Esophagus squamous epithelium (tissue), 4 donors: ENCODE measurements around the gene STIMATE.

Source experiments
- POLR2A ChIP-seq, 4 donors: fragments of 450-650 bp; IDR thresholded peaks; one replicate each; pipeline ENCODE4 v1.6.1; 2017; ENCODE audit warnings: antibody characterized with exemption in 4 of 4, mild to moderate bottlenecking in 4 of 4, moderate library complexity in 3 of 4
- TF ChIP-seq, protein P1 (sequence below), 6 experiments: fragments of 450-650 bp in 4 of 6; fragments of 200-600 bp in 2 of 6; sonication (generic) in 2 of 6; IDR thresholded peaks; one replicate each; pipeline ENCODE4 v1.5.1; 2016 to 2019; ENCODE audit warnings: antibody characterized with exemption in 6 of 6, mild to moderate bottlenecking in 4 of 6, moderate library complexity in 4 of 6

DNA sequence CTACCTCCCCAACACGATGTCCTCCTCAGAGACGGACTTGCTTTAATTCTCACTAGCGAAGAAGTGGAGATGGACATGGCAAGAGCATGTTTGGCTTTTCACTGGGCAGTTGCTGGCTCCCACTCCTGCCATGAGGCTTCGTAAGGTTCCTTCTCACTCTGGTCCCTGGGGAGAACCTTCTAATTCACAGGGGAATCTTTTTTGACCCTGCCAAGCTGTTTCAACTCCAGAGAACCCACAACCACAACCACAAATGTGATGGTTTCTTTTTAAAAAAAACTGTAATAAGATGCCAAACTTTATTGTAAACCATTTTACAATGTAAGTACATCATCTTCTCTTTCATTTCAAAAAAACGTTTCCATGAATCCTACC is 60.9 kb downstream of the STIMATE start:
- TF ChIP-seq, protein P1, sequence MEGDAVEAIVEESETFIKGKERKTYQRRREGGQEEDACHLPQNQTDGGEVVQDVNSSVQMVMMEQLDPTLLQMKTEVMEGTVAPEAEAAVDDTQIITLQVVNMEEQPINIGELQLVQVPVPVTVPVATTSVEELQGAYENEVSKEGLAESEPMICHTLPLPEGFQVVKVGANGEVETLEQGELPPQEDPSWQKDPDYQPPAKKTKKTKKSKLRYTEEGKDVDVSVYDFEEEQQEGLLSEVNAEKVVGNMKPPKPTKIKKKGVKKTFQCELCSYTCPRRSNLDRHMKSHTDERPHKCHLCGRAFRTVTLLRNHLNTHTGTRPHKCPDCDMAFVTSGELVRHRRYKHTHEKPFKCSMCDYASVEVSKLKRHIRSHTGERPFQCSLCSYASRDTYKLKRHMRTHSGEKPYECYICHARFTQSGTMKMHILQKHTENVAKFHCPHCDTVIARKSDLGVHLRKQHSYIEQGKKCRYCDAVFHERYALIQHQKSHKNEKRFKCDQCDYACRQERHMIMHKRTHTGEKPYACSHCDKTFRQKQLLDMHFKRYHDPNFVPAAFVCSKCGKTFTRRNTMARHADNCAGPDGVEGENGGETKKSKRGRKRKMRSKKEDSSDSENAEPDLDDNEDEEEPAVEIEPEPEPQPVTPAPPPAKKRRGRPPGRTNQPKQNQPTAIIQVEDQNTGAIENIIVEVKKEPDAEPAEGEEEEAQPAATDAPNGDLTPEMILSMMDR (IDR thresholded peaks at IDR 0.05) = no peak
- no peak for TF ChIP-seq POLR2A (IDR thresholded peaks at IDR 0.05)
